OCI-LY1 (cell line): ENCODE measurements around the gene CFAP47.

Experiments
- EZH2 ChIP-seq: fragments of 200-600 bp; sonication (generic), shearing (Covaris generic); IDR thresholded peaks from 2 replicates; pipeline ENCODE4 v1.8.0; 2017; ENCODE audit warnings: borderline replicate concordance, mixed run types, mild to moderate bottlenecking, antibody characterized with exemption, low read length, moderate library complexity, mixed read lengths
- TF ChIP-seq, protein P1 (sequence below): fragments of 200-600 bp; sonication (generic), shearing (Covaris generic); IDR thresholded peaks from 2 replicates; pipeline ENCODE4 v1.5.1; 2017; ENCODE audit warnings: mild to moderate bottlenecking, antibody characterized with exemption, low read length, moderate library complexity, mixed read lengths

GRCh38 chrX:36364262-36364661 is 444.7 kb downstream of the CFAP47 start:
- TF ChIP-seq, protein P1, sequence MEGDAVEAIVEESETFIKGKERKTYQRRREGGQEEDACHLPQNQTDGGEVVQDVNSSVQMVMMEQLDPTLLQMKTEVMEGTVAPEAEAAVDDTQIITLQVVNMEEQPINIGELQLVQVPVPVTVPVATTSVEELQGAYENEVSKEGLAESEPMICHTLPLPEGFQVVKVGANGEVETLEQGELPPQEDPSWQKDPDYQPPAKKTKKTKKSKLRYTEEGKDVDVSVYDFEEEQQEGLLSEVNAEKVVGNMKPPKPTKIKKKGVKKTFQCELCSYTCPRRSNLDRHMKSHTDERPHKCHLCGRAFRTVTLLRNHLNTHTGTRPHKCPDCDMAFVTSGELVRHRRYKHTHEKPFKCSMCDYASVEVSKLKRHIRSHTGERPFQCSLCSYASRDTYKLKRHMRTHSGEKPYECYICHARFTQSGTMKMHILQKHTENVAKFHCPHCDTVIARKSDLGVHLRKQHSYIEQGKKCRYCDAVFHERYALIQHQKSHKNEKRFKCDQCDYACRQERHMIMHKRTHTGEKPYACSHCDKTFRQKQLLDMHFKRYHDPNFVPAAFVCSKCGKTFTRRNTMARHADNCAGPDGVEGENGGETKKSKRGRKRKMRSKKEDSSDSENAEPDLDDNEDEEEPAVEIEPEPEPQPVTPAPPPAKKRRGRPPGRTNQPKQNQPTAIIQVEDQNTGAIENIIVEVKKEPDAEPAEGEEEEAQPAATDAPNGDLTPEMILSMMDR: no peak
- TF ChIP-seq EZH2: no peak
